Left ventricle myocardium inferior (tissue), 1 donor: ENCODE results near the gene HPGD. TPM values are rescaled to one million over a fixed set of nuclear protein-coding genes. Genes with fewer than 3 reads are reported as not detected.

Experiments
- DNase-seq: peaks from one replicate; pipeline ENCODE4 v3.0.0-alpha.2; 2020
- H3K27ac ChIP-seq: fragments of 200-600 bp; replicated peaks from 2 replicates; pipeline ENCODE4 v1.8.0; 2021
- H3K27me3 ChIP-seq: fragments of 200-600 bp; 2 replicates; pipeline ENCODE4 v1.8.0; 2021; ENCODE audit warnings: low read depth
- H3K36me3 ChIP-seq: fragments of 200-600 bp; 2 replicates; pipeline ENCODE4 v1.8.0; 2021
- H3K4me1 ChIP-seq: fragments of 200-600 bp; 2 replicates; pipeline ENCODE4 v1.8.0; 2021
- H3K4me3 ChIP-seq: fragments of 200-600 bp; 2 replicates; pipeline ENCODE4 v1.8.0; 2021; ENCODE audit warnings: mild to moderate bottlenecking, moderate library complexity
- H3K9me3 ChIP-seq: fragments of 200-600 bp; replicated peaks from 2 replicates; pipeline ENCODE4 v1.8.0; 2021
- intact Hi-C: fragments of 100-400 bp; cut with micrococcal nuclease; formaldehyde crosslinking; loops from one replicate; pipeline ENCODE4 v1.11.0; 2022
- total RNA-seq: library from RNA; stranded (reverse); fragmentation: NEBNext Ultra II Directional; extraction: Animal tissue kit (Norgen Biotek cat#: 25700); gene quantifications from one replicate; pipeline ENCODE4 v1.2.1, GENCODE V29; 2021
- TF ChIP-seq, protein P1 (sequence below): fragments of 200-600 bp; IDR thresholded peaks from 2 replicates; pipeline ENCODE4 v1.8.0; 2021; ENCODE audit warnings: antibody characterized with exemption, mild to moderate bottlenecking, borderline replicate concordance
- donor health status: DM: no; HTN: yes; CAD: no; lungs with severe emphysema.

HPGD gene
- total RNA-seq, 1 donor from 2014 or later, result 1.4 TPM

DNA sequence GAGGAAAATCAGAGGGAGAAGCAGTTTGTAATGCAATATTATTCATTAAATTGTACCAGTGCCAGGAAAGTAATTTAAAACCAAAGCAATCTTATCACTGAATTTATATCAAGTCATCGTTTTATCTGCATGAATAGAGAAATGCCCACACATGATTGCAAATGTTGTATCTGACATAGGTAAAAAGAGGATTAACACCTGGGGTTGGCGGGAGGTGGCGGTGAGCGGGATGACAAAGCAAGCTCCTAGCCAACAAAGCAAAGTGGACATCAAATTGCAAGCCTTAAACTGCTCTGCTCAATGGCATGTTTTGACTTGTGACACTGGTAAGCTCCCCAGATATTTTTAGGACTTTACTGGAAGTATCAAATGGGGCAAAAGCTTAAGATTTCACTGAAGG lies 16.4 kb downstream of the HPGD start:
- Histone ChIP-seq H3K4me1 (no peaks in the 10 kb centered on the region), H3K27me3 (no peaks in the 10 kb centered on the region), H3K36me3 (no peaks in the 10 kb centered on the region), H3K27ac (no peak overlapping the region), H3K4me3 (no peak overlapping the region), H3K9me3 (no peaks in the 10 kb centered on the region)
- DNase-seq, result no peak
- intact Hi-C loops, result no loop called here
- TF ChIP-seq, protein P1, sequence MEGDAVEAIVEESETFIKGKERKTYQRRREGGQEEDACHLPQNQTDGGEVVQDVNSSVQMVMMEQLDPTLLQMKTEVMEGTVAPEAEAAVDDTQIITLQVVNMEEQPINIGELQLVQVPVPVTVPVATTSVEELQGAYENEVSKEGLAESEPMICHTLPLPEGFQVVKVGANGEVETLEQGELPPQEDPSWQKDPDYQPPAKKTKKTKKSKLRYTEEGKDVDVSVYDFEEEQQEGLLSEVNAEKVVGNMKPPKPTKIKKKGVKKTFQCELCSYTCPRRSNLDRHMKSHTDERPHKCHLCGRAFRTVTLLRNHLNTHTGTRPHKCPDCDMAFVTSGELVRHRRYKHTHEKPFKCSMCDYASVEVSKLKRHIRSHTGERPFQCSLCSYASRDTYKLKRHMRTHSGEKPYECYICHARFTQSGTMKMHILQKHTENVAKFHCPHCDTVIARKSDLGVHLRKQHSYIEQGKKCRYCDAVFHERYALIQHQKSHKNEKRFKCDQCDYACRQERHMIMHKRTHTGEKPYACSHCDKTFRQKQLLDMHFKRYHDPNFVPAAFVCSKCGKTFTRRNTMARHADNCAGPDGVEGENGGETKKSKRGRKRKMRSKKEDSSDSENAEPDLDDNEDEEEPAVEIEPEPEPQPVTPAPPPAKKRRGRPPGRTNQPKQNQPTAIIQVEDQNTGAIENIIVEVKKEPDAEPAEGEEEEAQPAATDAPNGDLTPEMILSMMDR, result no peak

DNA sequence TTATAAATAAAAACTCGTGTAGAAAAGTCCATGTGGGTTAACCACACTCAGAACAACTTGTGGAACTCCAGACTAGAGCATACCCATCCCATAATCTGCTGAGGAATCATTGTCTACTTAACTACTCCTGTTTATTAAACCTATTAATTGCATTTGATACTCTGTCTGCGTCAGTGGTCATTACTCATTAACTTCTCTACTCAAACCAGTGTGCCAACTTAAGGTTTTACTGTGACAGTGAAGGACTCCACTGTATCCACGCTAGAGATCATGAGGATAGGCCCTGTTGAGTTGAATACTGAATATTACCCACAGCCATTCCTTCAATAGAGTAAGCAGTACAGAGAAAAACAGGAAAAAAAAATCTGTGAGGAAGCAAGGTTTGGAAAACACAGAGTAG lies 17.3 kb downstream of the HPGD start:
- TF ChIP-seq, protein P1, result no peak
- Histone ChIP-seq H3K4me3 (no peak overlapping the region), H3K36me3 (no peaks in the 10 kb centered on the region), H3K4me1 (no peaks in the 10 kb centered on the region), H3K27ac (no peak overlapping the region), H3K27me3 (no peaks in the 10 kb centered on the region), H3K9me3 (no peaks in the 10 kb centered on the region)
- intact Hi-C loops, result no loop called here
- no peak for DNase-seq

DNA sequence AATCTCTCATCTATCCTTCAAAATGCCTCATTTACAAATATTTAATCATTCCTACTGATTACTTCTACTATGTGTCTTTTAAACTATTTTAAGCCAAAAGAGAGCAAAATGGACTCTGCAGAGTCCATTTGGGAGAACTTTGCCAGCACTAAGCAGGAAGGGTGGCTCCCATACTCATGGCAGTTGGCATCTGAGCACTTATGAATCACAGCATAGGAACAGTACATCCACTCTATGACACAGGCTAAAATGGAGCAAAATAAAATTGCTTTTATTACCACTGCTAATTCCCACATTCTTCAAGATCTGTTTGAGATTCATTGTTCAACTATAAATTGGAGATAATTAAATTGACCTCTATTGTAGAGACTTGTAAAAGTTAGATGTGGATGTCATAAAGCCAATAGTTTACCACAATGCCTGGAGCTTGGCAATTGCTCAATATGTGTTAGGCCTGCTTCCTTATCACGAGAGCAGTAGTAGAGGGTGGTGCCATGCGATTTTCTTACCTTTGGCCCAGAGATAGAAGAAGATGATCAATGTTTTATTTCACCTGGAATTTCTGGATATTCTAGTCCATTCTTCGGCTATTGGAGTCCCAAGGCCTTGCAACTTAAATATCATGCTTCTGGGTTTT lies 19.1 kb downstream of the HPGD start:
- Histone ChIP-seq H3K9me3 (no peaks in the 10 kb centered on the region), H3K4me1 (no peaks in the 10 kb centered on the region), H3K4me3 (no peak overlapping the region), H3K27me3 (no peaks in the 10 kb centered on the region), H3K27ac (no peak overlapping the region), H3K36me3 (no peaks in the 10 kb centered on the region)
- no peak for DNase-seq
- intact Hi-C loops, result no loop called here
- TF ChIP-seq, protein P1, result no peak

DNA sequence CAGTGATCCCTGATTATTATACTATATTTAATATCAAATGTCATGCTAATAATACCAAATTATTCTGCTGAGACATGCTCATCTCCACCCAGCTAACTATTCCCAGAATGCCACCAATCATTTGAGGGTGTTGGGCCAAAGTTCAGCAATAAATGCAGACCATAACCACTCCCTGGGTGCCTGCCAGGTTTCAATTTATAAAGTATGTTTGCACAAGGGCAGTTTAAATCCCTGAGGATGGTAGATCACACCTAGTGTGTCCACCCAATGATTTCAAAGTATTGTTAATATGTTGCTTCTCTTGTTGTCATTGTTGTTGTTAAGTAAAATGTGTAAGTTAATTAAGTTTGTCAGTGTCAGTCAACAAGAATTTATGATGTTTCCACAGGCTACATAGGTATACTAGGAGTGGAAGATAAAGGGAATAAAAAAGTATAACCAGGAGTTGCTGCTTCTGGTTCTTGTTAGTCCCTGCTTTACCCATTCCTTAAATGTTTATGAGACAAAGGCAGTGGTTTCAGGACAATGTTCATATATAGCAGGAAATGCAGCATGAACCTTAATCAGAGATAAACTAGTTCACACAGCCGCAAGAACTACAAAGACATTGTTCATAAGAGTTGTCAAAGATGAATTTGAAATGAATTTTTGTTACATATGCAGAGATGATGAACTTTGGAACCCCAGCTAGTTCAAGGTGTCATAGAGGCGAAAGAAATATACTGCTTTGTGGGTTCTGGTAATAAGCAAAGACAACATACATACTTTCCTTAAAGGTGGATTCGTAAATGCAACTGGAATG lies 25.5 kb downstream of the HPGD start:
- Histone ChIP-seq H3K36me3 (no peaks in the 10 kb centered on the region), H3K9me3 (no peaks in the 10 kb centered on the region), H3K4me3 (no peak overlapping the region), H3K27me3 (no peaks in the 10 kb centered on the region), H3K27ac (no peak overlapping the region), H3K4me1 (no peaks in the 10 kb centered on the region)
- intact Hi-C loops, result no loop called here
- no peak for DNase-seq
- TF ChIP-seq, protein P1, result no peak

DNA sequence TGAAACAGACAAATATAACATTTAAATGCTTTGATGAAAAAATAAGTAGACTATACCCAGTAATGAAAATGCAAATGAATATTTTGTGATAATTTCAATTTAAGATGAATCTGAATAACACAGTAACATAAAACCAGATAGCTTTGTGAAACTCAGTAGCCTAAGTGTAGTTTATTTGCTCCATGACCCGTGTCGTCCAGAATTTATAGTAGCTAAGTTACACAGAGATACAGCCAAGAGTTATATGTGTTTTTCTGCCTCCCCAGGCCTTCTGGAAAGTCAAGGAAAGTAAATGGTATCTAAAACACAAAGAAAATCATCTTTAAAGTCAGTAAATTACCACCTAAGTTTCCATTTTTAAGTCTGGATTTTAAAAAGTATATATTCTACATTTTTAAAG lies 26.7 kb downstream of the HPGD start:
- DNase-seq, result no peak
- TF ChIP-seq, protein P1, result no peak
- no peak overlapping the region for H3K4me3 ChIP-seq
- H3K36me3 ChIP-seq, result no peaks in the 10 kb centered on the region
- no peaks in the 10 kb centered on the region for H3K4me1 ChIP-seq
- H3K27ac ChIP-seq, result no peak overlapping the region
- intact Hi-C loops, result no loop called here
- H3K27me3 ChIP-seq, result no peaks in the 10 kb centered on the region
- H3K9me3 ChIP-seq, result no peaks in the 10 kb centered on the region
